ENCODE data around the gene RUSF1. TPM values are rescaled to one million over a fixed set of nuclear protein-coding genes. Genes with fewer than 3 reads are reported as not detected.

The RUSF1 gene
- polyA plus RNA-seq, 1 of the 3 experiments (the other 2 are of a cell fraction): 36.5 TPM

GRCh38 chr16:31505483-31505882 is 2.7 kb downstream of the RUSF1 start:
- no peak overlapping the region for H3K4me3 ChIP-seq (ENCODE audit: low read depth in 2 of 2, low read length in 1 of 2)
- H3K4me2 ChIP-seq: 0 out of 2 replicates have a peak overlapping the region, but pooled peaks have one; percentile 87
- H3K9ac ChIP-seq: no peak overlapping the region
- no peak for TF ChIP-seq FOXJ3 (CRISPR knock-in tag; IDR thresholded peaks at IDR 0.05)
- no peak for TF ChIP-seq SMC3 (IDR thresholded peaks at IDR 0.05; ENCODE audit: low read depth, low read length)
- TF ChIP-seq RAD21 (IDR thresholded peaks at IDR 0.05; ENCODE audit: low read length): no peak
- TF ChIP-seq MXI1 (IDR thresholded peaks at IDR 0.05; ENCODE audit: low read depth, low read length): no peak
- no peak for TF ChIP-seq YY1 (IDR thresholded peaks at IDR 0.05; ENCODE audit: low read depth)
- no peak for TF ChIP-seq GABPA (IDR thresholded peaks at IDR 0.05; ENCODE audit: low read depth)
- TF ChIP-seq RCOR1 (IDR thresholded peaks at IDR 0.05; ENCODE audit: low read length): no peak
- TF ChIP-seq NRF1 (IDR thresholded peaks at IDR 0.05; ENCODE audit: low read depth, low read length): no peak
- TF ChIP-seq RXRA (IDR thresholded peaks at IDR 0.05; ENCODE audit: borderline replicate concordance, low read depth): no peak
- TF ChIP-seq REST (IDR thresholded peaks at IDR 0.05; ENCODE audit: low read depth, low read length): no peak
- no peak for TF ChIP-seq USF2 (IDR thresholded peaks at IDR 0.05; ENCODE audit: borderline replicate concordance, low read depth, low read length)
- no peak for TF ChIP-seq CTCF (IDR thresholded peaks at IDR 0.05)
- TF ChIP-seq IRF3 (IDR thresholded peaks at IDR 0.05; ENCODE audit: low read depth, low read length): no peak
- no peak for TF ChIP-seq MAX (IDR thresholded peaks at IDR 0.05; ENCODE audit: low read depth)
- no peak for TF ChIP-seq EP300 (IDR thresholded peaks at IDR 0.05; ENCODE audit: borderline replicate concordance in 1 of 2, low read depth in 1 of 2, low read length in 1 of 2)
- H3F3A ChIP-seq (replicated peaks; ENCODE audit: insufficient read depth): no peaks in the 10 kb centered on the region
- POLR2A ChIA-PET: no interaction called here
- no peak overlapping the region for H3K27ac ChIP-seq (ENCODE audit: low read depth in 2 of 2, low read length in 1 of 2)
- H3K79me2 ChIP-seq (ENCODE audit: insufficient read depth): peaks cover 46% of the 10 kb centered on the region
- H3K9me3 ChIP-seq: no peaks in the 10 kb centered on the region
- no peak overlapping the region for H2AFZ ChIP-seq (ENCODE audit: low read depth)
- WGBS (ENCODE audit: low lambda C conversion rate): 72% methylated on average over 4 of the region's 4 CpGs
- H3K4me1 ChIP-seq (ENCODE audit: control insufficient read depth in 1 of 2, insufficient read depth in 2 of 2, low read depth in 1 of 2, low read length in 1 of 2): peaks cover 0 to 18% of the 10 kb centered on the region in 2 experiments; a peak in 2 of 4 replicates
- CTCF ChIA-PET: no interaction called here
- H3K9me2 ChIP-seq: no peaks in the 10 kb centered on the region
- DNase-seq: no peak
- peaks cover 11 to 16% of the 10 kb centered on the region in 2 experiments for H3K36me3 ChIP-seq (replicated peaks in 1 of 2; ENCODE audit: control insufficient read depth in 1 of 2, insufficient read depth in 2 of 2, low read length in 1 of 2)
- no peaks in the 10 kb centered on the region for H4K20me1 ChIP-seq (ENCODE audit: insufficient read depth)
- no peaks in the 10 kb centered on the region for H3K27me3 ChIP-seq (ENCODE audit: insufficient read depth)
